Measurements from ENCODE around the gene CPXM1.

- TF ChIP-seq CTCF (IDR thresholded peaks at IDR 0.05; ENCODE audit: insufficient read depth, low read length, poor library complexity, severe bottlenecking) (no peak), EZH2phosphoT487 (conservative IDR thresholded peaks at IDR 0.05; ENCODE audit: low read length) (no peak)
Observed at GRCh38 chr20:2747676-2748235, 52.7 kb downstream of the CPXM1 start.
